ENCODE data around the gene CC2D2B.
A peak's percentile ranks its signal among the peaks of the same experiment; 100 is the strongest.

The CC2D2B gene

GRCh38 chr10:95920798-95921426, 13.1 kb downstream of the CC2D2B start:
- TF ChIP-seq CTCF (IDR thresholded peaks at IDR 0.05; ENCODE audit: extremely low read depth, missing control alignments) = no peak
- no peak for DNase-seq (ENCODE audit: low spot score)

- TF ChIP-seq CTCF (IDR thresholded peaks at IDR 0.05; ENCODE audit: extremely low read depth, missing control alignments) = no peak
- no peak for DNase-seq (ENCODE audit: low spot score)
Measured at GRCh38 chr10:95925033-95925432, 17.3 kb downstream of the CC2D2B start.

GRCh38 chr10:95935429-95935828, 27.7 kb downstream of the CC2D2B start:
- no peak for TF ChIP-seq CTCF (IDR thresholded peaks at IDR 0.05; ENCODE audit: extremely low read depth, missing control alignments)
- DNase-seq (ENCODE audit: low spot score) = no peak

GRCh38 chr10:95941115-95941514, 33.3 kb downstream of the CC2D2B start:
- no peak for DNase-seq (ENCODE audit: low spot score)
- no peak for TF ChIP-seq CTCF (IDR thresholded peaks at IDR 0.05; ENCODE audit: extremely low read depth, missing control alignments)

- no peak for TF ChIP-seq CTCF (IDR thresholded peaks at IDR 0.05; ENCODE audit: extremely low read depth, missing control alignments)
- DNase-seq (ENCODE audit: low spot score) = peak; percentile 10
Measured at GRCh38 chr10:95963202-95963990, 55.6 kb downstream of the CC2D2B start.

GRCh38 chr10:95963991-95964389, 56.2 kb downstream of the CC2D2B start:
- no peak for DNase-seq (ENCODE audit: low spot score)
- TF ChIP-seq CTCF (IDR thresholded peaks at IDR 0.05; ENCODE audit: extremely low read depth, missing control alignments) = no peak

- no peak for TF ChIP-seq CTCF (IDR thresholded peaks at IDR 0.05; ENCODE audit: extremely low read depth, missing control alignments)
- DNase-seq (ENCODE audit: low spot score) = no peak
Measured at GRCh38 chr10:95964756-95965155, 57.0 kb downstream of the CC2D2B start.
